B cell (primary cell): ENCODE measurements around the gene SKAP2.

Experiments used
- CTCF ChIP-seq: fragments of 200-600 bp; IDR thresholded peaks from one replicate; pipeline ENCODE4 v1.8.0; 2022; ENCODE audit warnings: antibody characterized with exemption, mild to moderate bottlenecking
- EZH2 ChIP-seq: IDR thresholded peaks from 2 replicates; pipeline ENCODE4 v1.6.1; 2012; ENCODE audit warnings: borderline replicate concordance, low read depth, mild to moderate bottlenecking, moderate library complexity, low read length; ENCODE audit not compliant: insufficient read depth, poor library complexity, severe bottlenecking

- TF ChIP-seq CTCF (no peak), EZH2 (no peak)
Observed at GRCh38 chr7:26618898-26619297, 245.5 kb downstream of the SKAP2 start.
